ENCODE data around the gene GPC2. TPM values are rescaled to one million over a fixed set of nuclear protein-coding genes. Genes with fewer than 3 reads are reported as not detected.

The GPC2 gene
- total and polyA plus RNA-seq, 7 donors = 0.16 to 0.77 (median 0.34) TPM

DNA sequence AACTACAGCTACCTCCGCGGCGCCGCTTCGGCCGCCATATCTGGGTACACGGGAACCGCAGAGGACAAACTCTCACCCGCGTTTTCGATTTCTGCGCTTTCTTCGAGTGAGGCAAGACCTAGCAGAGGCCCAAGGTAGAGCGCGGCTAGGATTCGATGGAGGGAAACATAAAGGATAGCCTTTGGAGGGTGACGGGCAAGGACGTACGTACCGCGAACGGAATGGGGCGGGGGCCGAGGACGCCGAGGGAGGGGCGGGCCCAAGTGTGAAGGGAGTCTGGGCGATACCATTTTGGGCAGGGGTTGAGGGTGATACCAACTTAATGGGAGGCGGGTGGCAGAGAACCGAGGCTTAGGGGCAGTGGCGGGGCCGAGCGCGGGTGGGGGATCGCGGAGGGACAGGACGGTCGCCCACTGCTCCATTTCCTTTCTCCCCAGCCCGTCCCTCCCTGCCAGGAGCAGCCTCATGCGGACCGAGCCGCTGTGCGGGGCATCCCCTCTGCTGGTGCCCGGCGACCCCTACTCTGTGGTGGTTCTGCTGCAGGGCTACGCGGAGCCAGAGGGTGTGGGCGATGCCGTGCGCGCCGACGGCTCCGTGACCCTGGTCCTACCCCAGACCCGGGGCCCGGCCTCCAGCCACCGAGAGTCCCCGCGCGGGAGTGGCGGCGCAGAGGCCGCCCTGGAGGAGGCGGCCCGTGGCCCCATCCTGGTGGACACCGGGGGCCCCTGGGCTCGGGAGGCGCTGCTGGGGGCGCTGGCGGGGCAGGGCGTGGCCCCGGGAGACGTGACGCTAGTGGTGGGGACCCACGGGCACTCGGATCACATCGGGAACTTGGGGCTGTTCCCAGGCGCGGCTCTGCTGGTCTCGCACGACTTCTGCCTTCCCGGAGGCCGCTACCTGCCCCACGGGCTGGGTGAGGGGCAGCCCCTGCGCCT is 50.0 kb downstream of the GPC2 start, which contains the start of gene MBLAC1:
TSS of gene MBLAC1 (plus strand) at position 37 of the 935 bp plus-strand sequence. CDS start at position 466, 429 bp downstream.
- peaks cover 17% of the 10 kb centered on the region for H3K4me1 ChIP-seq
- intact Hi-C loops (cut with DNase I) = loop anchor here (5.0 kb wide), 3 partner anchors 35 to 135 kb away; partner anchors contain the start of gene COPS6 (in 1 of the 2)
- 0 to 1% (median 0%) methylated on average over 59 to 85 of the region's 85 CpGs for WGBS, 3 donors
- TF ChIP-seq, protein P1, sequence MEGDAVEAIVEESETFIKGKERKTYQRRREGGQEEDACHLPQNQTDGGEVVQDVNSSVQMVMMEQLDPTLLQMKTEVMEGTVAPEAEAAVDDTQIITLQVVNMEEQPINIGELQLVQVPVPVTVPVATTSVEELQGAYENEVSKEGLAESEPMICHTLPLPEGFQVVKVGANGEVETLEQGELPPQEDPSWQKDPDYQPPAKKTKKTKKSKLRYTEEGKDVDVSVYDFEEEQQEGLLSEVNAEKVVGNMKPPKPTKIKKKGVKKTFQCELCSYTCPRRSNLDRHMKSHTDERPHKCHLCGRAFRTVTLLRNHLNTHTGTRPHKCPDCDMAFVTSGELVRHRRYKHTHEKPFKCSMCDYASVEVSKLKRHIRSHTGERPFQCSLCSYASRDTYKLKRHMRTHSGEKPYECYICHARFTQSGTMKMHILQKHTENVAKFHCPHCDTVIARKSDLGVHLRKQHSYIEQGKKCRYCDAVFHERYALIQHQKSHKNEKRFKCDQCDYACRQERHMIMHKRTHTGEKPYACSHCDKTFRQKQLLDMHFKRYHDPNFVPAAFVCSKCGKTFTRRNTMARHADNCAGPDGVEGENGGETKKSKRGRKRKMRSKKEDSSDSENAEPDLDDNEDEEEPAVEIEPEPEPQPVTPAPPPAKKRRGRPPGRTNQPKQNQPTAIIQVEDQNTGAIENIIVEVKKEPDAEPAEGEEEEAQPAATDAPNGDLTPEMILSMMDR (IDR thresholded peaks at IDR 0.05) = no peak
- DNase-seq = peak; percentile 89 to 93
- H3K9me3 ChIP-seq = no peaks in the 10 kb centered on the region
- H3K27ac ChIP-seq = peak within 1 kb of the TSS; percentile 91
- peaks cover 0 to 5% of the 10 kb centered on the region in 2 donors for H3K36me3 ChIP-seq (ENCODE audit: insufficient read depth in 1 of 2, low read depth in 1 of 2)
- H3K27me3 ChIP-seq (ENCODE audit: insufficient read depth in 3 of 3, low read length in 2 of 3) = no peaks in the 10 kb centered on the region
- ATAC-seq = peak; percentile 94 to 96 (median 95)
- peak within 1 kb of the TSS; percentile 92 for H3K4me3 ChIP-seq

DNA sequence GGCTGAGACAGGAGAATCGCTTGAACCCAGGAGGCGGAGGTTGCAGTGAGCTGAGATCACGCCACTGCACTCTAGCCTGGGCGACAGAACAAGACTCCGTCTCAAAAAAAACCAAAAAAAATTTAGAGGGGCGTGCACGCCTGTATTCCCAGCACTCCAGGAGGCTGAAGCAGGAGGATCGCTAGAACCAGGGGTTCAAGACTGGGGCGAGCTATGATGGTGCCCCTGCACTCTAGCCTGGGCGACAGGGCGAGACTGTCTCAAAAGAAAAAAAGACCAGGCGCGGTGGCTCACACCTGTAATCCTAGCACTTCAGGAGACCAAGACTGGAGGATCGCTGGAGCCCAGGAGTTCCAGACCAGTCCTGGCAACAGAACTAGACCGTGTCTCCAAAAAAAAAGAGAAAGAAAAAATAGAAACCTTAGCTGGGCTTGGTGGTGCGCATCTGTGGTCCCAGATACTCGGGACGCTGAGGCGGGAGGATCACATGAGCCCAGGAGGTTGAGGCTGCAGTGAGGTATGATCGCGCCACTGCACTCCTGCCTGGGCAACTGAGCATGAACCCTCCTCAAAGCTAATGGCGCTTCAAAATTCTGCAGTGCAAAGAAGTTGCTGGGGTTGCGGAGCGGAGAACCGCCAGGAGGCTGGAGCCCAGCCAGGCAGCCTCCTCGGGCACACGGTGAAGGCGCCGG is 50.8 kb downstream of the GPC2 start:
- 11% methylated on average over 29 of the region's 29 CpGs for WGBS, 3 donors
- TF ChIP-seq, protein P1 (IDR thresholded peaks at IDR 0.05) = no peak
- DNase-seq (no peak), ATAC-seq (peak; percentile 14 to 51 (median 24))
- H3K4me3 ChIP-seq = peak overlapping the region; percentile 92
- H3K27ac ChIP-seq = peak overlapping the region; percentile 91
- H3K4me1 ChIP-seq = peaks cover 17% of the 10 kb centered on the region
- no peaks in the 10 kb centered on the region for H3K27me3 ChIP-seq (ENCODE audit: insufficient read depth in 3 of 3, low read length in 2 of 3)
- H3K9me3 ChIP-seq = no peaks in the 10 kb centered on the region
- H3K36me3 ChIP-seq (ENCODE audit: insufficient read depth in 1 of 2, low read depth in 1 of 2) = peaks cover 0 to 5% of the 10 kb centered on the region in 2 donors
- intact Hi-C loops (cut with DNase I) = loop anchor here (5.0 kb wide), 3 partner anchors 34 to 134 kb away; partner anchors contain the start of gene COPS6 (in 1 of the 2)

DNA sequence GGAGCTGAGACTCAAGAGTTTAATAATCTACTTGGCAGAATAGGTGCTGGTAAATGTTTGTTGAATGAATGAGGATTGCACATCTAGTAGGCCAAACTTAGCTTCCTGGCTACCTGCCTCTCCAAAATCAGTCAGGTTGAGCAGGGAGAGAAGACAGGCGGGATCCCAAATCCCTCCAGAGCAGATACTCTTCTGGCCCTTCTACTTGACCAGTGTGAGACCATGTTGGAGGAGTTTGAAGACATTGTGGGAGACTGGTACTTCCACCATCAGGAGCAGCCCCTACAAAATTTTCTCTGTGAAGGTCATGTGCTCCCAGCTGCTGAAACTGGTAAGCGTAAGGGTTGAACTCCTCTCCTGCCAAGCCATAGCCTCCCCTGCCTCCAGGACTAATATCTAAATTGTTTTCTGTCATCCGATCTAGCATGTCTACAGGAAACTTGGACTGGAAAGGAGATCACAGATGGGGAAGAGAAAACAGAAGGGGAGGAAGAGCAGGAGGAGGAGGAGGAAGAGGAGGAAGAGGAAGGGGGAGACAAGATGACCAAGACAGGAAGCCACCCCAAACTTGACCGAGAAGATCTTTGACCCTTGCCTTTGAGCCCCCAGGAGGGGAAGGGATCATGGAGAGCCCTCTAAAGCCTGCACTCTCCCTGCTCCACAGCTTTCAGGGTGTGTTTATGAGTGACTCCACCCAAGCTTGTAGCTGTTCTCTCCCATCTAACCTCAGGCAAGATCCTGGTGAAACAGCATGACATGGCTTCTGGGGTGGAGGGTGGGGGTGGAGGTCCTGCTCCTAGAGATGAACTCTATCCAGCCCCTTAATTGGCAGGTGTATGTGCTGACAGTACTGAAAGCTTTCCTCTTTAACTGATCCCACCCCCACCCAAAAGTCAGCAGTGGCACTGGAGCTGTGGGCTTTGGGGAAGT is 52.6 kb downstream of the GPC2 start:
- Histone ChIP-seq H3K9me3 (no peaks in the 10 kb centered on the region), H3K27ac (no peak overlapping the region), H3K4me1 (peaks cover 27% of the 10 kb centered on the region), H3K4me3 (no peak overlapping the region), H3K27me3 (ENCODE audit: insufficient read depth in 3 of 3, low read length in 2 of 3) (no peaks in the 10 kb centered on the region), H3K36me3 (ENCODE audit: insufficient read depth in 1 of 2, low read depth in 1 of 2) (peaks cover 0 to 5% of the 10 kb centered on the region in 2 donors)
- WGBS, 3 donors = 64 to 73% (median 65%) methylated on average over 4 of the region's 4 CpGs
- intact Hi-C loops (cut with DNase I) = loop anchor here (5.0 kb wide), 3 partner anchors 32 to 132 kb away; partner anchors contain the start of gene COPS6 (in 1 of the 2)
- TF ChIP-seq, protein P1 (IDR thresholded peaks at IDR 0.05) = no peak
- no peak for DNase-seq
- ATAC-seq = no peak

DNA sequence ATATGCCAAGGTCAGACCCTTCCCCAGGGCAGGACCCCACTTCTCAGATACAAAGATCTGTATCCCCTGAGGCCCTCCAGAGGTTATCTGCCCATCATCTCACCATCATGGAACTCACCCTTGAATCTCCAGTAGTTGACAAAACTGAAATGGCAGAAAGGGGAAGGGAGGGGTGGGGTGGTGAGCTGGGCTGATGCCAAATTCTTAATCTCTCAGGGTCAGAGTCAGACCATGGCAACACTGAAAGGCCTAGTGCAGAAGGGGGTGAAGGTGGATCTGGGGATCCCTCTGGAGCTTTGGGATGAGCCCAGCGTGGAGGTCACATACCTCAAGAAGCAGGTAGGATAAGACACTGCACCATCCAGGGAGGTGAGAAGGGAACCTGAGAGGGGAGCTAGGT is 54.6 kb downstream of the GPC2 start:
- TF ChIP-seq, protein P1 (IDR thresholded peaks at IDR 0.05) = no peak
- intact Hi-C loops (cut with DNase I) = no loop called here
- Histone ChIP-seq H3K4me1 (peaks cover 26% of the 10 kb centered on the region), H3K27ac (no peak overlapping the region), H3K4me3 (no peak overlapping the region), H3K36me3 (ENCODE audit: insufficient read depth in 1 of 2, low read depth in 1 of 2) (peaks cover 0 to 5% of the 10 kb centered on the region in 2 donors), H3K9me3 (no peaks in the 10 kb centered on the region), H3K27me3 (ENCODE audit: insufficient read depth in 3 of 3, low read length in 2 of 3) (no peaks in the 10 kb centered on the region)
- no peak for DNase-seq
- WGBS, 3 donors = 85 to 90% (median 88%) methylated on average over 1 of the region's 1 CpG
- no peak for ATAC-seq
